GM18907 (cell line): ENCODE data around the gene MRPS18A.
"Not testable (repeated sequence)": the region's sequence is repeated elsewhere in the genome, so short reads cannot be mapped to it uniquely, and the experiment has no call there.

Experiments used
- ATAC-seq: cut with Tn5 transposase; IDR thresholded peaks from one replicate; pipeline ENCODE4 v1.9.1; 2021; ENCODE audit warnings: mild to moderate bottlenecking, moderate library complexity; ENCODE audit not compliant: unreplicated experiment

The MRPS18A gene

GRCh38 chr6:43717822-43718221 lies 30.2 kb upstream of the MRPS18A start:
- ATAC-seq = no peak

GRCh38 chr6:43717389-43717788 lies 29.8 kb upstream of the MRPS18A start:
- ATAC-seq = no peak

GRCh38 chr6:43716099-43716498 lies 28.5 kb upstream of the MRPS18A start:
- ATAC-seq = no peak

GRCh38 chr6:43715056-43715788 lies 27.6 kb upstream of the MRPS18A start:
- ATAC-seq = peak; percentile 84

GRCh38 chr6:43714311-43715055 lies 26.9 kb upstream of the MRPS18A start:
- peak; percentile 21 for ATAC-seq

- ATAC-seq = no peak
Measured at GRCh38 chr6:43713643-43714310, 26.2 kb upstream of the MRPS18A start.

- no peak for ATAC-seq
Measured at GRCh38 chr6:43712579-43712978, 25.0 kb upstream of the MRPS18A start.

- no peak for ATAC-seq
Measured at GRCh38 chr6:43710576-43710975, 23.0 kb upstream of the MRPS18A start.

- ATAC-seq = no peak
Measured at GRCh38 chr6:43709654-43710303, 22.2 kb upstream of the MRPS18A start.

GRCh38 chr6:43708860-43709653 lies 21.5 kb upstream of the MRPS18A start:
- ATAC-seq = no peak

- ATAC-seq = no peak
Measured at GRCh38 chr6:43707767-43708166, 20.2 kb upstream of the MRPS18A start.

GRCh38 chr6:43707269-43707668 lies 19.7 kb upstream of the MRPS18A start:
- no peak for ATAC-seq

- no peak for ATAC-seq
Measured at GRCh38 chr6:43706788-43707187, 19.2 kb upstream of the MRPS18A start.

- ATAC-seq = no peak
Measured at GRCh38 chr6:43705996-43706395, 18.4 kb upstream of the MRPS18A start.

GRCh38 chr6:43703512-43704429 lies 16.2 kb upstream of the MRPS18A start:
- ATAC-seq = no peak

- ATAC-seq = peak; percentile 46
Measured at GRCh38 chr6:43702534-43703440, 15.2 kb upstream of the MRPS18A start.

GRCh38 chr6:43702171-43702533 lies 14.6 kb upstream of the MRPS18A start:
- ATAC-seq = no peak

GRCh38 chr6:43700939-43701560 lies 13.5 kb upstream of the MRPS18A start:
- ATAC-seq = not testable (repeated sequence)
